ENCODE results near the gene CEP72. TPM values are rescaled to one million over a fixed set of nuclear protein-coding genes. Genes with fewer than 3 reads are reported as not detected.

The CEP72 gene
- total RNA-seq, 3 donors from 2014 or later: 1.9 to 10.5 (median 4.3) TPM

DNA sequence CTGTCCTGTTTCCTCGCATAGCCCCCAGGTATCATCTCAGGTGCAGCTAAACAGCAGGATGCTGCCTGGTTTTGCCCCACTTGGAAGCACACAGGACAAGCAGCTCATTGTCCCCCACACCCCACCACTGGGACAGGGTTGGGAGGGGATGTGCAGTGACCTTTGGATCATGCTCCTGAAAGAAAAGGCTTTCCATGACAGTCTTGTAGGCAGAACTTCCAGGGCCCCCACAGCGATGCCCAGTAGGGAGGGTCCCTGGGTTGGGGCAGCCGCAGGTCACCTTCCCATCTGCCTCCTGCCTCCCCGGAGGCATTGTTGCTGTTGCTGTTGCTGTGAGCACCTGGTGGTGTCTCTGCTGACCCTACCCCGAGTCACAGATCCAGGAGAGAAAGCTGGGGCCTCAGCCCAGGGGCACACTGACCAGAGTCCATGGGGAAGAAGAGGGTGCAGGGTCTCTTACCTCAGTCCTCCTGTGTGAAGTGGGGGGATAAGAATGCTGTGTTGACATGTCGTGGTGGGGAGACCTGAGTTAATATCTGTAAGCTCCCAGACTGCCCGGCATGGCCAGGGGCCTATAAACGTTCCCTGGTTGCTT lies 8.5 kb downstream of the CEP72 start:
- DNase-seq (ENCODE audit: low spot score in 2 of 2): peak in 1 of 2 donors; percentile 30
- H3K9me3 ChIP-seq: no peaks in the 10 kb centered on the region
- H3K36me3 ChIP-seq: no peaks in the 10 kb centered on the region
- no peaks in the 10 kb centered on the region for H3K27me3 ChIP-seq
- no peak overlapping the region for H3K27ac ChIP-seq
- no peaks in the 10 kb centered on the region for H3K4me1 ChIP-seq
- H3K4me3 ChIP-seq: no peak overlapping the region
- TF ChIP-seq, protein P1, sequence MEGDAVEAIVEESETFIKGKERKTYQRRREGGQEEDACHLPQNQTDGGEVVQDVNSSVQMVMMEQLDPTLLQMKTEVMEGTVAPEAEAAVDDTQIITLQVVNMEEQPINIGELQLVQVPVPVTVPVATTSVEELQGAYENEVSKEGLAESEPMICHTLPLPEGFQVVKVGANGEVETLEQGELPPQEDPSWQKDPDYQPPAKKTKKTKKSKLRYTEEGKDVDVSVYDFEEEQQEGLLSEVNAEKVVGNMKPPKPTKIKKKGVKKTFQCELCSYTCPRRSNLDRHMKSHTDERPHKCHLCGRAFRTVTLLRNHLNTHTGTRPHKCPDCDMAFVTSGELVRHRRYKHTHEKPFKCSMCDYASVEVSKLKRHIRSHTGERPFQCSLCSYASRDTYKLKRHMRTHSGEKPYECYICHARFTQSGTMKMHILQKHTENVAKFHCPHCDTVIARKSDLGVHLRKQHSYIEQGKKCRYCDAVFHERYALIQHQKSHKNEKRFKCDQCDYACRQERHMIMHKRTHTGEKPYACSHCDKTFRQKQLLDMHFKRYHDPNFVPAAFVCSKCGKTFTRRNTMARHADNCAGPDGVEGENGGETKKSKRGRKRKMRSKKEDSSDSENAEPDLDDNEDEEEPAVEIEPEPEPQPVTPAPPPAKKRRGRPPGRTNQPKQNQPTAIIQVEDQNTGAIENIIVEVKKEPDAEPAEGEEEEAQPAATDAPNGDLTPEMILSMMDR (IDR thresholded peaks at IDR 0.05): no peak
- no peak for TF ChIP-seq POLR2A (IDR thresholded peaks at IDR 0.05)
- TF ChIP-seq POLR2AphosphoS5 (IDR thresholded peaks at IDR 0.05): no peak
- intact Hi-C loops (cut with DNase I; ENCODE audit: low total_unique reads): no loop called here

DNA sequence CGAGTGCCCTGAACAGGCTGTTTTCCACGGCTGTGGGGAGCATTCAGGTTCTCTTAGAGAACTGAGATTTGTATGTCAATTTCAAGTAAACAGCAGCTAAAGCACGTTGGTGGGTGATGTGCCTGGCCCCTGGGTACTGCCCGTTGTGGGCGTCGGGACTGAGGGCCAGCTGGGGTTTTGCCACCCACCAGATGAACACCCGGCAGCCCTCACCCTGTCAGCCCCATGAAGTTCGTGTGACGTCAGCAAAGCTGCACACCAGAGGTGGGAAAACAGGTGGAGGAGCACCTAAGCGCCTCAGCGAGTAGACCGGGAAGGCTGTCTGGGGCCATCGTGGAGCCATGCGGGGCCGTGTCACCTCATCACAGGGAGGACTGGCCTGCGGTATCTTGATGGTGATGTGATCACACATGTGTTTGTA lies 9.2 kb downstream of the CEP72 start:
- H3K36me3 ChIP-seq: no peaks in the 10 kb centered on the region
- H3K9me3 ChIP-seq: no peaks in the 10 kb centered on the region
- intact Hi-C loops (cut with DNase I; ENCODE audit: low total_unique reads): no loop called here
- TF ChIP-seq, protein P1 (IDR thresholded peaks at IDR 0.05): no peak
- TF ChIP-seq POLR2AphosphoS5 (IDR thresholded peaks at IDR 0.05) (no peak), POLR2A (IDR thresholded peaks at IDR 0.05) (no peak)
- H3K27ac ChIP-seq: no peak overlapping the region
- DNase-seq (ENCODE audit: low spot score in 2 of 2): peak in 1 of 2 donors; percentile 42
- H3K4me3 ChIP-seq: no peak overlapping the region
- no peaks in the 10 kb centered on the region for H3K4me1 ChIP-seq
- no peaks in the 10 kb centered on the region for H3K27me3 ChIP-seq

DNA sequence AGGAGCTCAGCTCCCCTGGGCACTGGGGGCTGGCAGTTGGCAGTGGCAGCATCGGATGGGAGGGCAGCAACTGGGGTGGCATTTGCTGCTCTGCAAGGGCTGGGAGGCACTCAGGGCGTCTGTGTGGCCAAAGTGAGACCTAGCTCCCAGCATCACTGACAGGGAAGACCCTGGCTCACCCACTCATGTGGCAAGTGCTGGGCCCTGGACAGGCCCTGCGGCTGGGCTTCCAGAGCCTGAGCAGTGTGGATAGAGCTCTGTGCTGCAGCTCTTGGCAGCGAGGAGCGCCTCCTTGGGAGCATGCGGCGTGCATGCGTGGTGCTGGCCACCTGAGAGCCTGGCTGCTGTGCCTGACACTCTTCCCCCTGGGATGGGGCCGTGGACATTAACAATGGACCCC lies 10.2 kb downstream of the CEP72 start:
- Histone ChIP-seq H3K9me3 (no peaks in the 10 kb centered on the region), H3K4me3 (no peak overlapping the region), H3K27me3 (no peaks in the 10 kb centered on the region), H3K27ac (no peak overlapping the region), H3K36me3 (no peaks in the 10 kb centered on the region), H3K4me1 (no peaks in the 10 kb centered on the region)
- peak in 1 of 2 donors; percentile 33 for DNase-seq (ENCODE audit: low spot score in 2 of 2)
- intact Hi-C loops (cut with DNase I; ENCODE audit: low total_unique reads): no loop called here
- TF ChIP-seq POLR2AphosphoS5 (IDR thresholded peaks at IDR 0.05) (no peak), POLR2A (IDR thresholded peaks at IDR 0.05) (no peak)
- TF ChIP-seq, protein P1 (IDR thresholded peaks at IDR 0.05): no peak

DNA sequence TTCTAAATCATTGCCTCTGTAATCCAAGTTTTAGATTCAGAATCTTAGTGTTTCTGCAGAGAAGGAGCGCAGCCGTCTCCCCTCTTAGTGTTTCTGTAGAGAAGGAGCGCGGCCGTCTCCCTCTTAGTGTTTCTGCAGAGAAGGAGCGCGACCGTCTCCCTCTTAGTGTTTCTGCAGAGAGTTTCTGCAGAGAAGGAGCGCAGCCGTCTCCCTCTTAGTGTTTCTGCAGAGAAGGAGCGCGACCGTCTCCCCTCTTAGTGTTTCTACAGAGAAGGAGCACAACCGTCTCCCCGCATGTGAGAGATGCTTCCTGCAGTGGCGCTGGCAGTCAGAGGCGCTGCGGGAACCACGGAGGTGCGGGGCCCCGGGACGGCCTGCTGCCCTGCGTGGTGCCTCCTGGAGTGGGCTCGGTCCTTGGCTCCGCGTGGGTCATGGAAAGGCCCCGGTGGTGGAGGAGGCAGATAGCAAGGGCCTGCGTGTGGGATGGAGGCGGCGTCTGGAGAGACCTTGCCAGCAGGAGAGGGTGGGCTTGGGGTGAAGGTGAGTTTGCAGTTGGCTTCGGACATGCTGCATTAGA lies 10.9 kb downstream of the CEP72 start:
- peak in 1 of 2 donors; percentile 39 for DNase-seq (ENCODE audit: low spot score in 2 of 2)
- Histone ChIP-seq H3K36me3 (no peaks in the 10 kb centered on the region), H3K4me3 (no peak overlapping the region), H3K9me3 (no peaks in the 10 kb centered on the region), H3K27ac (no peak overlapping the region), H3K27me3 (no peaks in the 10 kb centered on the region), H3K4me1 (no peaks in the 10 kb centered on the region)
- intact Hi-C loops (cut with DNase I; ENCODE audit: low total_unique reads): no loop called here
- no peak for TF ChIP-seq POLR2A (IDR thresholded peaks at IDR 0.05)
- no peak for TF ChIP-seq POLR2AphosphoS5 (IDR thresholded peaks at IDR 0.05)
- TF ChIP-seq, protein P1 (IDR thresholded peaks at IDR 0.05): no peak

DNA sequence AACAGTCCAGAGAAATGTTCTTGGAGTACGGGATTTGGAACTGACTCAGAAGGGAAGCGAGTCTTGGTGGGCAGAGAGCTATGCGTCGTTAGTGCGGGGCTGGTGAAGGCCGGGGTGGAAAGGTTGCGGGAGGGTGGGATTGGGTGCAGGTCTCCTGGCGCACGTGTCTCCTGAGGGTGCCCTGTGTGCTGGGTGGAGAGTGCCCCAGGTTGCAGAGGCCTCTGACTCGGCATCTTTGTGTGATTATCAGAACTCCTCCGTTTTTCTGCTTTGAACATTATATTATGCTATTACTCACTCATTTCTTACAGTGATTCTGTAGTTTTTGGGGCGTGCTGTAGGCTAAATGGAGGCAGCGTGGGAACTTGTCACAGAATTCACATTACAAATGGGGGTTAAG lies 11.4 kb downstream of the CEP72 start:
- H3K9me3 ChIP-seq: no peaks in the 10 kb centered on the region
- no peaks in the 10 kb centered on the region for H3K27me3 ChIP-seq
- TF ChIP-seq POLR2A (IDR thresholded peaks at IDR 0.05) (no peak), POLR2AphosphoS5 (IDR thresholded peaks at IDR 0.05) (no peak)
- TF ChIP-seq, protein P1 (IDR thresholded peaks at IDR 0.05): no peak
- intact Hi-C loops (cut with DNase I; ENCODE audit: low total_unique reads): no loop called here
- no peaks in the 10 kb centered on the region for H3K36me3 ChIP-seq
- DNase-seq (ENCODE audit: low spot score in 2 of 2): no peak
- H3K27ac ChIP-seq: no peak overlapping the region
- no peaks in the 10 kb centered on the region for H3K4me1 ChIP-seq
- no peak overlapping the region for H3K4me3 ChIP-seq

Measured in breast epithelium (tissue), 4 donors.